ENCODE measurements around the gene KATNB1.

Gene KATNB1

DNA sequence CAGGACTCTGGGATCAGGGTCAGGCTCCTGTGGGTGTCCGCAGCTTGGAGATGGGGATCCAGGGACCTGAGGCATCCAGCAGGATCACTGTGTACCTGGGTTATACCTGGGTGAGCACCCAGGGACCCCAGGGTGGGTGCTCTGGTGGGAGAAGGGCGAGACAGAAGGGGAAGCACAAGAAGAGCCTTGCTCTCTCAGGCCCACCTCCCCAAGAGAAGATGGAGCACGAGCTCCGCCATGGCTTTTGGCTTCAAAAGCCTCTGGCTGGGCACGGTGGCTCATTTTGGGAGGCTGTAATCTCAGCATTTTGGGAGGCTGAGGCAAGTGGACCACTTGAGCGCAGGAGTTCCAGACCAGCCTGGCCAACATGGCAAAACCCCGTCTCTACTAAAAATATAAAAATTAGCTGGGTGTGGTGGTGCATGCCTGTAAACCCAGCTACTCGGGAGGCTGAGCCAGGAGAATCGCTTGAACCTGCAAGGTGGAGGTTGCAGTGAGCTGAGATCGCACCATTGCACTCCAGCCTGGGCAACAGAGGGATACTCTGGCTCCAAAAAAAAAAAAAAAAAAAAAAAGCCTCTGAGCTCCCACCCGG, 32.1 kb upstream of the KATNB1 start:
- no peaks in the 10 kb centered on the region for H3K4me1 ChIP-seq (ENCODE audit: control insufficient read depth in 1 of 2, insufficient read depth in 1 of 2, low read depth in 1 of 2, low read length in 1 of 2)
- H3K27ac ChIP-seq, result no peak overlapping the region
- TF ChIP-seq, protein P1, sequence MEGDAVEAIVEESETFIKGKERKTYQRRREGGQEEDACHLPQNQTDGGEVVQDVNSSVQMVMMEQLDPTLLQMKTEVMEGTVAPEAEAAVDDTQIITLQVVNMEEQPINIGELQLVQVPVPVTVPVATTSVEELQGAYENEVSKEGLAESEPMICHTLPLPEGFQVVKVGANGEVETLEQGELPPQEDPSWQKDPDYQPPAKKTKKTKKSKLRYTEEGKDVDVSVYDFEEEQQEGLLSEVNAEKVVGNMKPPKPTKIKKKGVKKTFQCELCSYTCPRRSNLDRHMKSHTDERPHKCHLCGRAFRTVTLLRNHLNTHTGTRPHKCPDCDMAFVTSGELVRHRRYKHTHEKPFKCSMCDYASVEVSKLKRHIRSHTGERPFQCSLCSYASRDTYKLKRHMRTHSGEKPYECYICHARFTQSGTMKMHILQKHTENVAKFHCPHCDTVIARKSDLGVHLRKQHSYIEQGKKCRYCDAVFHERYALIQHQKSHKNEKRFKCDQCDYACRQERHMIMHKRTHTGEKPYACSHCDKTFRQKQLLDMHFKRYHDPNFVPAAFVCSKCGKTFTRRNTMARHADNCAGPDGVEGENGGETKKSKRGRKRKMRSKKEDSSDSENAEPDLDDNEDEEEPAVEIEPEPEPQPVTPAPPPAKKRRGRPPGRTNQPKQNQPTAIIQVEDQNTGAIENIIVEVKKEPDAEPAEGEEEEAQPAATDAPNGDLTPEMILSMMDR (IDR thresholded peaks at IDR 0.05), result no peak
- H3K4me3 ChIP-seq (ENCODE audit: low read depth in 1 of 2, low read length in 1 of 2), result no peak overlapping the region
- no peaks in the 10 kb centered on the region for H3K36me3 ChIP-seq
- H3K9me3 ChIP-seq, result no peaks in the 10 kb centered on the region
- no peaks in the 10 kb centered on the region for H3K27me3 ChIP-seq

DNA sequence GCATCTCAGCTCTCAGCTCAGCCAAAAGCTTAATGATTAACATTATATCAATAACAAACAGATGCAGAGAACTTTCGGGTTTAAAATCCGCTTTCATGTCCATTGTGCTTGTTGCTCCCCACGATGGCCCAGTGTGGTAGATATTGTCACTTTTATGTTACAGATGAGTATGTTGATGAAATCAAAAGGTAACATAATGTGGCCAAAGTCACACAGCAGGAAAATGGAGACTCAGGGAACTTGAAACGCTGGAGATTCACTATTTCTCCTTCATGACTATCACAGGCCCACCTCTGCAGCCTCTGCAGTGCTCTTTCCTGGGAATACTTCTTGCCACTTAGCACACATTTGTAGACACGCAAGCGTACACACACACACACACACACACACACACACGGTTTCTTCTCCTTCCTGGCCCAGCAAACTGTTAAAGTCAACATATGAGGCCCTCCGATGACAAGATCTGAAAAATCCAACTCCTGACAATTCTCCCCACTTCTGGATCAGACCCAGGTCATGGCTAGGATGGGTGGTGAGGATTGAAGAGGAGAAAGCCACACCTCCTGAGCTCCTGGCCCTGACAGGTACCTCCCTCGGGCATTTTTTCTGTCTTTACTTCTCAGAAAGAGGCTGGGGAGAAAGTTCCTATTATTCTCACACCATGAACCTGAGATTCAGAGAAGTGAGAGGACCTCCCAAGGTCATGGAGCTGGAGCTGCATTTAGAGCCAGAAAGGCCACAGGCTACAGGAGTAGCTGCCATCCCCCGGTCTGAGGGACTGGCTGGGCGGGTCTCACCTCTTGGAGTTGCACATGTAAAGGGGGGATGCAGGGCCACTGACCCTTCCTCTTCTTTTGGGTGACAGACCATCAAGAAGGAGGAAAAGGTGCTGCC, 31.3 kb upstream of the KATNB1 start:
- no peaks in the 10 kb centered on the region for H3K27me3 ChIP-seq
- TF ChIP-seq, protein P1 (IDR thresholded peaks at IDR 0.05), result no peak

DNA sequence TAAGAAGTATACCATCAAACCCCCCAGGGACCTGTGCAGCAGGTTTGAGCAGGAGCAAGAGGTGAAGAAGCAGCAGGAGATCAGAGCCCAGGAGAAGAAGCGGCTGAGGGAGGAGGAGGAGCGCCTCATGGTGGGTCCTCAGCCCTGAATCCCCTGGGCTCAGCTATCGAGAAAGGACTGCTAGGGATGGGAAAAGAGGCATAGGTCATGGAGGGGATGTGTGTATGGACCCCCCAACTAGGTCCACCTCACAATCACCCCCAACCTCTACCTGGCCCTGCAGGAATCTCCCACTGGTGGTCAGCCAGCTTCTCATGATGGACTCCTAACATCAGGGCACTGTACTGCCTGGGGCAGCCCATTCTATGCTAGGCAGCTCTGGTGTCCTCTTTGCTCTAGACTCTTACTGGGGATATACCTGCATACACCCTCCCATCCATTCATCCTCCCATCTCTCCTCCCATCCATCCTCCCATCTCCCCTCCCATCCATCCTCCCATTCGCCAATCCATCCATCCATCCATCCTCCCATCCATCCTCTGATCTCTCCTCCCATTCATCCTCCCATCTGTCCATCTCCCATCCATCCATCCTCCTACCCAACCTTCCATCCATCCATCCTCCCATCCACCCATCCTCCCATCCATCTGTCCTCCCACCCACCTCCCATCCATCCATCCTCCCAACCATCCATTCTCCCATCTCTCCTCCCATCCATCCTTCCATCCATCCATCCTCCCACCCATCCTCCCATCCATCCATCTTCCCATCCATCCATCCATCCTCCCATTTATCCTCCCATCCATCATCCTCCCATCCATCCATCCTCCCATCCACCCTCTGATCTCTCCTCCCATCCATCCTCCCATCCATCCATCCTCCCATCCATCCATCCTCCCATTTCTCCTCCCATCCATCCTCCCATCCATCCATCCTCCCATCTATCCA, 30.4 kb upstream of the KATNB1 start:
- Histone ChIP-seq H3K9me3 (no peaks in the 10 kb centered on the region), H3K4me3 (ENCODE audit: low read depth in 1 of 2, low read length in 1 of 2) (no peak overlapping the region), H3K36me3 (no peaks in the 10 kb centered on the region), H3K4me1 (ENCODE audit: control insufficient read depth in 1 of 2, insufficient read depth in 1 of 2, low read depth in 1 of 2, low read length in 1 of 2) (no peaks in the 10 kb centered on the region), H3K27me3 (no peaks in the 10 kb centered on the region), H3K27ac (no peak overlapping the region)
- TF ChIP-seq, protein P1 (IDR thresholded peaks at IDR 0.05), result no peak

More for the DNA sequence above, 31.3 kb upstream of the KATNB1 start:
- no peak overlapping the region for H3K4me3 ChIP-seq (ENCODE audit: low read depth in 1 of 2, low read length in 1 of 2)
- H3K9me3 ChIP-seq, result no peaks in the 10 kb centered on the region
- H3K4me1 ChIP-seq (ENCODE audit: control insufficient read depth in 1 of 2, insufficient read depth in 1 of 2, low read depth in 1 of 2, low read length in 1 of 2), result no peaks in the 10 kb centered on the region
- H3K36me3 ChIP-seq, result no peaks in the 10 kb centered on the region
- no peak overlapping the region for H3K27ac ChIP-seq

DNA sequence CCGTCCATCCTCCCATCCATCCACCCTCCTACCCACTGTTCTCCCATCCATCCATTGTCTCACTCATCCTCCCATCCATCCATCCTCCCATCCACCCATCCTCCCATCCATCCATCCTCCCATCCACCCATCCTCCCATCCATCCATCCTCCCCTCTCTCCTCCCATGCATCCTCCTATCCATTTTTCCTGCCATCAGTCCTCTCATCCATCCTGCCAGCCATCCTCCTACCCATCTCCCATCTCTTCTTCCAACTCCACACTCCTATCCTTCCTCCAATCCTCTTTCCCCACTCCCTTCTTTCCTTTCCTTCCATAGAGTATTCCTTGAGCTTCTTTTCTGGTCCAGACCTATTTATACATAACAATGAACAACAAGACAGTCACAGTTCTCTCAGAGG, 28.9 kb upstream of the KATNB1 start:
- Histone ChIP-seq H3K36me3 (no peaks in the 10 kb centered on the region), H3K9me3 (no peaks in the 10 kb centered on the region), H3K4me1 (ENCODE audit: control insufficient read depth in 1 of 2, insufficient read depth in 1 of 2, low read depth in 1 of 2, low read length in 1 of 2) (no peaks in the 10 kb centered on the region), H3K4me3 (ENCODE audit: low read depth in 1 of 2, low read length in 1 of 2) (no peak overlapping the region), H3K27me3 (no peaks in the 10 kb centered on the region), H3K27ac (no peak overlapping the region)
- TF ChIP-seq, protein P1 (IDR thresholded peaks at IDR 0.05), result no peak

DNA sequence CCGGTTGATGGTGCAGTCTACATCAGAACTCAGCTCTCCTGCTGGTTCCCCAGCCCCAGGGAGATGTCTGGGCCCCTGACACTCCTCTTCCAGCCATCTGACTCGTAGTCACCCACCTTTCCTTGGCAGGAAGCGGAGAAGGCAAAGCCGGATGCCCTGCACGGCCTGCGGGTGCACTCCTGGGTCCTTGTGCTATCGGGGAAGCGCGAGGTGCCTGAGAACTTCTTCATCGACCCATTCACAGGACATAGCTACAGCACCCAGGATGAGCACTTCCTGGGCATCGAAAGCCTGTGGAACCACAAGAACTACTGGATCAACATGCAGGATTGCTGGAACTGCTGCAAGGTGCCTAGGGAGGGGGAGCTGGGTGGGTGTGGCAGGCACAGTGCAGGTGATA, 28.2 kb upstream of the KATNB1 start:
- Histone ChIP-seq H3K4me3 (ENCODE audit: low read depth in 1 of 2, low read length in 1 of 2) (no peak overlapping the region), H3K27me3 (no peaks in the 10 kb centered on the region), H3K9me3 (no peaks in the 10 kb centered on the region), H3K36me3 (no peaks in the 10 kb centered on the region), H3K27ac (no peak overlapping the region), H3K4me1 (ENCODE audit: control insufficient read depth in 1 of 2, insufficient read depth in 1 of 2, low read depth in 1 of 2, low read length in 1 of 2) (no peaks in the 10 kb centered on the region)
- TF ChIP-seq, protein P1 (IDR thresholded peaks at IDR 0.05), result no peak
